Gastroesophageal sphincter (tissue), 4 donors: ENCODE data around the gene HIGD1A. TPM values are rescaled to one million over a fixed set of nuclear protein-coding genes. Genes with fewer than 3 reads are reported as not detected.

ENCODE experiments used
- ATAC-seq: fragments of 150-250 bp; one replicate; pipeline ENCODE4 v1.9.1; 2016; ENCODE audit warnings: mild to moderate bottlenecking, moderate library complexity
- H3K27ac ChIP-seq, 4 donors: fragments of 200-600 bp; sonication (generic) in 3 of 4; 1 replicate in 3 of 4; 2 replicates in 1 of 4; pipeline ENCODE4 v1.5.1; 2016 to 2019
- H3K27me3 ChIP-seq: fragments of 200-600 bp; sonication (generic); one replicate; pipeline ENCODE4 v1.5.1; 2019
- H3K36me3 ChIP-seq, 2 donors: fragments of 200-600 bp; sonication (generic); one replicate each; pipeline ENCODE4 v1.5.1; 2019; ENCODE audit warnings: control low read depth in 1 of 2
- H3K4me1 ChIP-seq, 3 donors: fragments of 200-600 bp; sonication (generic); 1 replicate in 2 of 3; 2 replicates in 1 of 3; pipeline ENCODE4 v1.5.1; 2016 to 2019; ENCODE audit warnings: control low read depth in 2 of 3
- H3K4me3 ChIP-seq, 2 donors: fragments of 200-600 bp; sonication (generic); one replicate each; pipeline ENCODE4 v1.5.1; 2019; ENCODE audit warnings: mild to moderate bottlenecking in 1 of 2, moderate library complexity in 1 of 2
- H3K9me3 ChIP-seq, 3 donors: fragments of 200-600 bp; sonication (generic); one replicate each; pipeline ENCODE4 v1.5.1; 2017 to 2019; ENCODE audit warnings: control low read depth in 2 of 3
- CTCF ChIP-seq, 4 experiments: fragments of 200-600 bp in 2 of 4; fragments of 450-650 bp in 2 of 4; sonication (generic) in 1 of 4; IDR thresholded peaks; one replicate each; pipeline ENCODE4 v1.5.1; 2017 to 2019; ENCODE audit warnings: antibody characterized with exemption in 4 of 4, mild to moderate bottlenecking in 2 of 4, moderate library complexity in 2 of 4
- EP300 ChIP-seq: sonication (generic); formaldehyde crosslinking; IDR thresholded peaks from one replicate; pipeline ENCODE4 v1.6.1; 2017; ENCODE audit warnings: antibody characterized with exemption, mild to moderate bottlenecking
- POLR2A ChIP-seq, 2 donors: fragments of 450-650 bp; IDR thresholded peaks; one replicate each; pipeline ENCODE4 v1.6.1; 2017; ENCODE audit warnings: antibody characterized with exemption in 2 of 2, mild to moderate bottlenecking in 2 of 2, moderate library complexity in 1 of 2
- POLR2AphosphoS5 ChIP-seq: sonication (generic); formaldehyde crosslinking; IDR thresholded peaks from one replicate; pipeline ENCODE4 v1.6.1; 2017; ENCODE audit warnings: antibody characterized with exemption
- WGBS, 2 donors: methylation state at CpG; one replicate each; pipeline ENCODE4 v1.1.5; 2018; ENCODE audit warnings: low coverage in 1 of 2; 5-methylcytosine and 5-hydroxymethylcytosine counted together
- total RNA-seq, 4 donors: library from RNA; depleted of rRNA; stranded (reverse); fragments of >200 nt; gene quantifications; one replicate each; pipeline ENCODE4 v1.1.0, GENCODE V29; 2016

HIGD1A gene
- total RNA-seq, 4 donors from 2014 or later: 173 to 657 (median 393) TPM

- Histone ChIP-seq H3K4me1 (peaks cover 0 to 20% (median 0%) of the 10 kb centered on the region in 3 donors), H3K9me3 (no peaks in the 10 kb centered on the region), H3K36me3 (no peaks in the 10 kb centered on the region), H3K27me3 (no peaks in the 10 kb centered on the region), H3K4me3 (no peak overlapping the region), H3K27ac (no peak overlapping the region)
- TF ChIP-seq POLR2AphosphoS5: no peak
- TF ChIP-seq POLR2A (IDR thresholded peaks at IDR 0.05): no peak
- WGBS, 2 donors: 95% methylated on average over 6 of the region's 28 CpGs; no CpG with 5 or more reads in 1 of the 2 donors
- no peak for ATAC-seq
Observed at GRCh38 chr3:42769477-42770131, 34.7 kb downstream of the HIGD1A start.

- no peak overlapping the region for H3K27ac ChIP-seq
- H3K9me3 ChIP-seq: no peaks in the 10 kb centered on the region
- no peak overlapping the region for H3K4me3 ChIP-seq
- no peak for TF ChIP-seq POLR2AphosphoS5
- no peak for TF ChIP-seq CTCF (IDR thresholded peaks at IDR 0.05)
- no peak for TF ChIP-seq EP300
- TF ChIP-seq POLR2A (IDR thresholded peaks at IDR 0.05): no peak
- H3K36me3 ChIP-seq: no peaks in the 10 kb centered on the region
- 80 to 89% methylated on average over 3 of the region's 3 CpGs for WGBS, 2 donors
- H3K27me3 ChIP-seq: no peaks in the 10 kb centered on the region
- ATAC-seq: no peak
- H3K4me1 ChIP-seq: peaks cover 0 to 23% (median 2%) of the 10 kb centered on the region in 3 donors
Observed at GRCh38 chr3:42764561-42765295, 39.6 kb downstream of the HIGD1A start.

- Histone ChIP-seq H3K9me3 (no peaks in the 10 kb centered on the region), H3K4me1 (peaks cover 0 to 29% (median 2%) of the 10 kb centered on the region in 3 donors)
- WGBS, 2 donors: 77 to 100% methylated on average over 1 to 3 of the region's 3 CpGs
Observed at GRCh38 chr3:42764115-42764514, 40.2 kb downstream of the HIGD1A start.

GRCh38 chr3:42763021-42763420, 41.3 kb downstream of the HIGD1A start:
- no peak for TF ChIP-seq POLR2A (IDR thresholded peaks at IDR 0.05)
- TF ChIP-seq EP300: no peak
- no peak for TF ChIP-seq POLR2AphosphoS5
- TF ChIP-seq CTCF (IDR thresholded peaks at IDR 0.05): no peak
- WGBS, 2 donors: 17 to 33% methylated on average over 2 of the region's 2 CpGs
- peak; percentile 3 for ATAC-seq

More at GRCh38 chr3:42764115-42764514, 40.2 kb downstream of the HIGD1A start:
- TF ChIP-seq EP300 (no peak), POLR2AphosphoS5 (no peak), POLR2A (IDR thresholded peaks at IDR 0.05) (no peak), CTCF (IDR thresholded peaks at IDR 0.05) (no peak)
- ATAC-seq: no peak
- Histone ChIP-seq H3K36me3 (no peaks in the 10 kb centered on the region), H3K27ac (no peak overlapping the region), H3K4me3 (no peak overlapping the region), H3K27me3 (no peaks in the 10 kb centered on the region)

GRCh38 chr3:42762046-42762724, 42.1 kb downstream of the HIGD1A start:
- Histone ChIP-seq H3K36me3 (no peaks in the 10 kb centered on the region), H3K4me3 (no peak overlapping the region), H3K27ac (peak overlapping the region in 2 of 4 donors; percentile 20 to 44), H3K27me3 (no peaks in the 10 kb centered on the region), H3K4me1 (peaks cover 0 to 33% (median 2%) of the 10 kb centered on the region in 3 donors), H3K9me3 (no peaks in the 10 kb centered on the region)
- ATAC-seq: peak; percentile 47
- WGBS, 2 donors: 35 to 95% methylated on average over 2 of the region's 6 CpGs
- no peak for TF ChIP-seq EP300
- no peak for TF ChIP-seq POLR2AphosphoS5
- no peak for TF ChIP-seq POLR2A (IDR thresholded peaks at IDR 0.05)
- TF ChIP-seq CTCF (IDR thresholded peaks at IDR 0.05): no peak

More at GRCh38 chr3:42763021-42763420, 41.3 kb downstream of the HIGD1A start:
- no peaks in the 10 kb centered on the region for H3K27me3 ChIP-seq
- H3K27ac ChIP-seq: peak overlapping the region in 3 of 4 donors; percentile 28 to 52 (median 44)
- H3K9me3 ChIP-seq: no peaks in the 10 kb centered on the region
- H3K4me1 ChIP-seq: peaks cover 0 to 33% (median 2%) of the 10 kb centered on the region in 3 donors
- H3K4me3 ChIP-seq: no peak overlapping the region
- no peaks in the 10 kb centered on the region for H3K36me3 ChIP-seq
